HepG2 (cell line): ENCODE results near the gene CELF5. TPM values are rescaled to one million over a fixed set of nuclear protein-coding genes. Genes with fewer than 3 reads are reported as not detected.
"Not testable (repeated sequence)": the region's sequence is repeated elsewhere in the genome, so short reads cannot be mapped to it uniquely, and the experiment has no call there.

Experiments used
- ATAC-seq: fragments of 200-7000 bp; cut with Tn5 transposase; 3 replicates; pipeline ENCODE4 v1.9.1; 2020; ENCODE audit warnings: mild to moderate bottlenecking, moderate library complexity
- BruUV-seq: library from RNA; stranded (reverse); fragments of 400-500 nt; replicated peaks from 2 replicates; lab custom pipeline; 2021; lab: Mats Ljungman, UMichigan
- CTCF ChIA-PET: fragments of 300-600 bp; formaldehyde crosslinking; extraction: SDS; loops from one replicate; lab custom pipeline; 2021; ENCODE audit warnings: low total read pairs, inconsistent platforms, low intra/inter-chr PET ratio; lab: Yijun Ruan, JAX
- POLR2A ChIA-PET: fragments of 350-600 bp; sonication (Branson Sonifier 250); formaldehyde crosslinking; loops from one replicate; lab custom pipeline; 2020; ENCODE audit warnings: antibody characterized with exemption, inconsistent platforms; lab: Yijun Ruan, JAX
- DNase-seq: peaks from one replicate; pipeline ENCODE4 v3.0.0-alpha.2; 2015; ENCODE audit warnings: low spot score
- FAIRE-seq: peaks from 3 replicates; lab custom pipeline; 2011; peaks lifted over from hg19 to GRCh38; lab: Jason Lieb, UNC
- H2AFZ ChIP-seq: one replicate; pipeline ENCODE4 v1.6.1; 2011; ENCODE audit warnings: low read length, inconsistent platforms
- H3K27ac ChIP-seq: fragments of 300-600 bp; 3 replicates; pipeline ENCODE4 v1.8.0; 2011; ENCODE audit warnings: mixed run types, mild to moderate bottlenecking, mixed read lengths, low read length, inconsistent platforms; ENCODE audit not compliant: insufficient read depth; ENCODE audit errors: extremely low read length
- H3K27me3 ChIP-seq, 2 experiments: fragments of 200-600 bp in 1 of 2; 2 replicates in 1 of 2; 3 replicates in 1 of 2; pipeline versions ENCODE4 v1.6.0 to v1.8.0; 2011; ENCODE audit warnings: low read length in 2 of 2, mild to moderate bottlenecking in 2 of 2, moderate library complexity in 2 of 2, inconsistent platforms in 1 of 2; ENCODE audit not compliant: insufficient read depth in 2 of 2, control insufficient read depth in 1 of 2
- H3K36me3 ChIP-seq, 2 experiments: fragments of 200-600 bp in 1 of 2; replicated peaks in 1 of 2; 2 replicates in 1 of 2; 3 replicates in 1 of 2; pipeline versions ENCODE4 v1.5.1 to v1.8.0; 2011; ENCODE audit warnings: low read length in 2 of 2, inconsistent platforms in 1 of 2; ENCODE audit not compliant: insufficient read depth in 2 of 2, control insufficient read depth in 1 of 2
- H3K4me1 ChIP-seq: 2 replicates; pipeline ENCODE4 v1.5.1; 2012; ENCODE audit warnings: low read length, inconsistent platforms; ENCODE audit not compliant: insufficient read depth
- H3K4me2 ChIP-seq: 2 replicates; pipeline ENCODE4 v1.6.0; 2011; ENCODE audit warnings: low read depth, low read length, inconsistent platforms
- H3K4me3 ChIP-seq, 3 experiments: fragments of 200-600 bp in 1 of 3; sonication (generic), shearing (Covaris generic) in 1 of 3; replicated peaks in 1 of 3; 2 replicates each; pipeline ENCODE4 v1.5.1; 2011 to 2016; ENCODE audit warnings: low read length in 3 of 3, inconsistent platforms in 2 of 3, low read depth in 2 of 3, mild to moderate bottlenecking in 2 of 3, control low read depth in 1 of 3, mixed read lengths in 1 of 3; ENCODE audit not compliant: insufficient read depth in 1 of 3
- H3K79me2 ChIP-seq: one replicate; pipeline ENCODE4 v1.6.1; 2011; ENCODE audit warnings: low read length, inconsistent platforms; ENCODE audit not compliant: insufficient read depth
- H3K9ac ChIP-seq: 2 replicates; pipeline ENCODE4 v1.6.0; 2011; ENCODE audit warnings: mild to moderate bottlenecking, low read depth, low read length, inconsistent platforms; ENCODE audit not compliant: insufficient read depth
- H3K9me3 ChIP-seq: 2 replicates; pipeline ENCODE4 v1.5.1; 2012; ENCODE audit warnings: mild to moderate bottlenecking, low read length
- H4K20me1 ChIP-seq: 2 replicates; pipeline ENCODE4 v1.6.0; 2011; ENCODE audit warnings: inconsistent platforms, mild to moderate bottlenecking, low read length, moderate library complexity; ENCODE audit not compliant: insufficient read depth
- ARHGAP35 ChIP-seq: sonication (generic); formaldehyde crosslinking; IDR thresholded peaks from 2 replicates; pipeline ENCODE4 v1.9.0; 2022; ENCODE audit warnings: mild to moderate bottlenecking, inconsistent platforms, moderate library complexity, missing genetic modification reagents, borderline replicate concordance
- DMAP1 ChIP-seq: IDR thresholded peaks from 2 replicates; pipeline ENCODE4 v1.6.1; 2016
- GATAD2A ChIP-seq: IDR thresholded peaks from 2 replicates; pipeline ENCODE4 v1.6.1; 2016
- HDAC2 ChIP-seq: sonication (generic); formaldehyde crosslinking; IDR thresholded peaks from 2 replicates; pipeline ENCODE4 v1.4.0; 2020; ENCODE audit warnings: missing genetic modification reagents
- ISL2 ChIP-seq: sonication (generic); formaldehyde crosslinking; IDR thresholded peaks from 2 replicates; pipeline ENCODE4 v1.5.0; 2020; ENCODE audit warnings: missing genetic modification reagents
- NCOA5 ChIP-seq: sonication (generic); formaldehyde crosslinking; IDR thresholded peaks from 2 replicates; pipeline ENCODE4 v1.4.0; 2020; ENCODE audit warnings: missing genetic modification reagents
- SAP130 ChIP-seq: IDR thresholded peaks from 2 replicates; pipeline ENCODE4 v1.6.1; 2016; ENCODE audit warnings: low read depth
- SETDB1 ChIP-seq: sonication (generic); formaldehyde crosslinking; IDR thresholded peaks from 2 replicates; pipeline ENCODE4 v1.5.1; 2020; ENCODE audit warnings: missing genetic modification reagents, mild to moderate bottlenecking, borderline replicate concordance
- SOX13 ChIP-seq, 3 experiments: fragments of 450-650 bp in 1 of 3; sonication (generic) in 1 of 3; formaldehyde crosslinking in 1 of 3; IDR thresholded peaks in 2 of 3; conservative IDR thresholded peaks in 1 of 3; 2 replicates each; pipeline versions ENCODE4 v1.5.0 to v1.6.1; 2016 to 2020; ENCODE audit warnings: antibody characterized with exemption in 1 of 3, mild to moderate bottlenecking in 1 of 3, missing compliant biosample characterization in 1 of 3, missing genetic modification reagents in 1 of 3, moderate library complexity in 1 of 3
- YY1 ChIP-seq: IDR thresholded peaks from 2 replicates; pipeline ENCODE4 v1.6.1; 2011; ENCODE audit warnings: low read length, low read depth, moderate library complexity, mild to moderate bottlenecking; ENCODE audit not compliant: insufficient read depth, insufficient replicate concordance
- ZBTB3 ChIP-seq: sonication (generic); formaldehyde crosslinking; IDR thresholded peaks from 2 replicates; pipeline ENCODE4 v1.4.0; 2020; ENCODE audit warnings: low read depth, mild to moderate bottlenecking, moderate library complexity, missing genetic modification reagents, borderline replicate concordance
- ZMYM4 ChIP-seq: sonication (generic); formaldehyde crosslinking; IDR thresholded peaks from 2 replicates; pipeline ENCODE4 v1.8.1; 2023; ENCODE audit warnings: mild to moderate bottlenecking, missing genetic modification reagents
- ZNF724P ChIP-seq: sonication (generic); formaldehyde crosslinking; IDR thresholded peaks from 2 replicates; pipeline ENCODE4 v1.8.0; 2022; ENCODE audit warnings: missing genetic modification reagents, borderline replicate concordance
- WGBS: methylation state at CpG from one replicate; pipeline ENCODE4 v1.1.6; 2017; ENCODE audit warnings: low lambda C conversion rate; 5-methylcytosine and 5-hydroxymethylcytosine counted together
- in situ Hi-C: cut with HindIII; loops from 2 replicates; pipeline ENCODE4 v1.10.0; 2017; ENCODE audit warnings: low pct_unique_long_range_greater_than_20kb; ENCODE audit not compliant: extremely low pct_ligation_motif_present
- intact Hi-C: fragments of 100-400 bp; cut with micrococcal nuclease; formaldehyde crosslinking; loops from one replicate; pipeline ENCODE4 v1.10.0; 2022; ENCODE audit not compliant: unreplicated experiment
- polyA plus RNA-seq, 8 experiments: library from polyadenylated mRNA; depleted of rRNA in 3 of 8; stranded (reverse) in 7 of 8; unstranded in 1 of 8; fragments of >200 nt; fragmentation: Illumina TruSeq in 4 of 8; extraction: Trizol in 4 of 8; gene quantifications; 2 replicates each; pipeline versions ENCODE4 v1.2.1 to v1.2.3, GENCODE V29; 2011 to 2016; ENCODE audit warnings: low read depth in 4 of 8, missing spikeins in 1 of 8, mixed read lengths in 1 of 8; ENCODE audit not compliant: insufficient read depth in 1 of 8
- total RNA-seq, 5 experiments: library from RNA; depleted of rRNA; stranded (reverse); fragments of >200 nt; fragmentation: Illumina TruSeq; extraction: Trizol; gene quantifications; 2 replicates each; pipeline ENCODE4 v1.2.3, GENCODE V29; 2016; ENCODE audit warnings: low read depth in 1 of 5
- TF ChIP-seq, protein P1 (sequence below): sonication (generic); formaldehyde crosslinking; IDR thresholded peaks from 2 replicates; pipeline ENCODE4 v1.5.0; 2020; ENCODE audit warnings: mild to moderate bottlenecking, missing genetic modification reagents, borderline replicate concordance
- TF ChIP-seq, protein P2 (sequence below): sonication (generic); formaldehyde crosslinking; IDR thresholded peaks from 2 replicates; pipeline ENCODE4 v1.4.0; 2020; ENCODE audit warnings: missing genetic modification reagents
- TF ChIP-seq, protein P3 (sequence below): sonication (generic); formaldehyde crosslinking; IDR thresholded peaks from 2 replicates; pipeline ENCODE4 v1.5.0; 2020; ENCODE audit warnings: mild to moderate bottlenecking, missing genetic modification reagents, moderate library complexity

CELF5 gene
- total and polyA plus RNA-seq, 2 of the 13 experiments (the other 11 are each of a cell fraction or from before 2014, with no cell fraction given), result 0.31 to 0.84 TPM

GRCh38 chr19:3300566-3300965 lies 76.1 kb downstream of the CELF5 start (continued):
- TF ChIP-seq, protein P1, sequence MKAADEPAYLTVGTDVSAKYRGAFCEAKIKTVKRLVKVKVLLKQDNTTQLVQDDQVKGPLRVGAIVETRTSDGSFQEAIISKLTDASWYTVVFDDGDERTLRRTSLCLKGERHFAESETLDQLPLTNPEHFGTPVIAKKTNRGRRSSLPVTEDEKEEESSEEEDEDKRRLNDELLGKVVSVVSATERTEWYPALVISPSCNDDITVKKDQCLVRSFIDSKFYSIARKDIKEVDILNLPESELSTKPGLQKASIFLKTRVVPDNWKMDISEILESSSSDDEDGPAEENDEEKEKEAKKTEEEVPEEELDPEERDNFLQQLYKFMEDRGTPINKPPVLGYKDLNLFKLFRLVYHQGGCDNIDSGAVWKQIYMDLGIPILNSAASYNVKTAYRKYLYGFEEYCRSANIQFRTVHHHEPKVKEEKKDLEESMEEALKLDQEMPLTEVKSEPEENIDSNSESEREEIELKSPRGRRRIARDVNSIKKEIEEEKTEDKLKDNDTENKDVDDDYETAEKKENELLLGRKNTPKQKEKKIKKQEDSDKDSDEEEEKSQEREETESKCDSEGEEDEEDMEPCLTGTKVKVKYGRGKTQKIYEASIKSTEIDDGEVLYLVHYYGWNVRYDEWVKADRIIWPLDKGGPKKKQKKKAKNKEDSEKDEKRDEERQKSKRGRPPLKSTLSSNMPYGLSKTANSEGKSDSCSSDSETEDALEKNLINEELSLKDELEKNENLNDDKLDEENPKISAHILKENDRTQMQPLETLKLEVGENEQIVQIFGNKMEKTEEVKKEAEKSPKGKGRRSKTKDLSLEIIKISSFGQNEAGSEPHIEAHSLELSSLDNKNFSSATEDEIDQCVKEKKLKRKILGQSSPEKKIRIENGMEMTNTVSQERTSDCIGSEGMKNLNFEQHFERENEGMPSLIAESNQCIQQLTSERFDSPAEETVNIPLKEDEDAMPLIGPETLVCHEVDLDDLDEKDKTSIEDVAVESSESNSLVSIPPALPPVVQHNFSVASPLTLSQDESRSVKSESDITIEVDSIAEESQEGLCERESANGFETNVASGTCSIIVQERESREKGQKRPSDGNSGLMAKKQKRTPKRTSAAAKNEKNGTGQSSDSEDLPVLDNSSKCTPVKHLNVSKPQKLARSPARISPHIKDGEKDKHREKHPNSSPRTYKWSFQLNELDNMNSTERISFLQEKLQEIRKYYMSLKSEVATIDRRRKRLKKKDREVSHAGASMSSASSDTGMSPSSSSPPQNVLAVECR (CRISPR knock-in tag), result peak; percentile 40; the same call in 1 of the 2 replicates
- not testable (repeated sequence) for TF ChIP-seq SOX13 (IDR thresholded peaks at IDR 0.05)
- peak in 1 of 2 experiments; percentile 55; a peak in 2 of 4 replicates for TF ChIP-seq SOX13 (CRISPR knock-in tag; conservative IDR thresholded peaks at IDR 0.05 in 1 of 2, IDR thresholded peaks at IDR 0.05 in 1 of 2)
- 0 out of 2 replicates have a peak, but pooled peaks have one; percentile 17 for TF ChIP-seq SAP130
- TF ChIP-seq HDAC2, result 0 out of 2 replicates have a peak, but pooled peaks have one; percentile 14
- TF ChIP-seq GATAD2A (CRISPR knock-in tag), result peak; percentile 34; the same call in 1 of the 2 replicates
- TF ChIP-seq, protein P2, sequence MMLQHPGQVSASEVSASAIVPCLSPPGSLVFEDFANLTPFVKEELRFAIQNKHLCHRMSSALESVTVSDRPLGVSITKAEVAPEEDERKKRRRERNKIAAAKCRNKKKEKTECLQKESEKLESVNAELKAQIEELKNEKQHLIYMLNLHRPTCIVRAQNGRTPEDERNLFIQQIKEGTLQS (CRISPR knock-in tag), result peak; percentile 83
- peak; percentile 35; the same call in 1 of the 2 replicates for TF ChIP-seq ZMYM4
- TF ChIP-seq ISL2 (CRISPR knock-in tag), result 0 out of 2 replicates have a peak, but pooled peaks have one; percentile 42

- intact Hi-C loops, result no loop called here
- BruUV-seq, result no TSS peak
- TF ChIP-seq DMAP1, result no peak
- no peak for TF ChIP-seq ARHGAP35 (CRISPR knock-in tag)
- no peak for TF ChIP-seq NCOA5
- TF ChIP-seq YY1, result peak; percentile 31
- TF ChIP-seq SETDB1 (CRISPR knock-in tag), result peak; percentile 82; the same call in 1 of the 2 replicates
- no peak for TF ChIP-seq ZBTB3 (CRISPR knock-in tag)
- TF ChIP-seq, protein P3, sequence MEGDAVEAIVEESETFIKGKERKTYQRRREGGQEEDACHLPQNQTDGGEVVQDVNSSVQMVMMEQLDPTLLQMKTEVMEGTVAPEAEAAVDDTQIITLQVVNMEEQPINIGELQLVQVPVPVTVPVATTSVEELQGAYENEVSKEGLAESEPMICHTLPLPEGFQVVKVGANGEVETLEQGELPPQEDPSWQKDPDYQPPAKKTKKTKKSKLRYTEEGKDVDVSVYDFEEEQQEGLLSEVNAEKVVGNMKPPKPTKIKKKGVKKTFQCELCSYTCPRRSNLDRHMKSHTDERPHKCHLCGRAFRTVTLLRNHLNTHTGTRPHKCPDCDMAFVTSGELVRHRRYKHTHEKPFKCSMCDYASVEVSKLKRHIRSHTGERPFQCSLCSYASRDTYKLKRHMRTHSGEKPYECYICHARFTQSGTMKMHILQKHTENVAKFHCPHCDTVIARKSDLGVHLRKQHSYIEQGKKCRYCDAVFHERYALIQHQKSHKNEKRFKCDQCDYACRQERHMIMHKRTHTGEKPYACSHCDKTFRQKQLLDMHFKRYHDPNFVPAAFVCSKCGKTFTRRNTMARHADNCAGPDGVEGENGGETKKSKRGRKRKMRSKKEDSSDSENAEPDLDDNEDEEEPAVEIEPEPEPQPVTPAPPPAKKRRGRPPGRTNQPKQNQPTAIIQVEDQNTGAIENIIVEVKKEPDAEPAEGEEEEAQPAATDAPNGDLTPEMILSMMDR (CRISPR knock-in tag), result peak; percentile 48
- TF ChIP-seq ZNF724P (CRISPR knock-in tag), result no peak
These were observed 78.3 kb downstream of the CELF5 start for GRCh38 chr19:3302755-3303154.

More at GRCh38 chr19:3302755-3303154, 78.3 kb downstream of the CELF5 start:
- H3K27me3 ChIP-seq, result no peaks in the 10 kb centered on the region; a peak in 1 of 5 replicates
- no peak overlapping the region for H3K9ac ChIP-seq
- ATAC-seq (no peak), FAIRE-seq (no peak), DNase-seq (no peak)
- H2AFZ ChIP-seq, result no peak overlapping the region
- H3K9me3 ChIP-seq, result peaks cover 8% of the 10 kb centered on the region
- no peak overlapping the region for H3K27ac ChIP-seq
- no peaks in the 10 kb centered on the region for H3K79me2 ChIP-seq
- in situ Hi-C loops, result no loop called here
- 33% methylated on average over 3 of the region's 3 CpGs for WGBS
- POLR2A ChIA-PET, result no interaction called here
- no peak overlapping the region for H3K4me2 ChIP-seq
- H4K20me1 ChIP-seq, result no peaks in the 10 kb centered on the region
- peaks cover 23% of the 10 kb centered on the region for H3K4me1 ChIP-seq
- CTCF ChIA-PET, result no interaction called here
- no peak overlapping the region for H3K4me3 ChIP-seq
- H3K36me3 ChIP-seq, result no peaks in the 10 kb centered on the region
